GM18861 (cell line): ENCODE data around the gene BCL11B.

Experiments
- ATAC-seq: cut with Tn5 transposase; IDR thresholded peaks from one replicate; pipeline ENCODE4 v1.9.1; 2021; ENCODE audit not compliant: unreplicated experiment

BCL11B gene

GRCh38 chr14:99185436-99186068, 86.4 kb downstream of the BCL11B start:
- ATAC-seq: no peak

- ATAC-seq: no peak
Observed at GRCh38 chr14:99183716-99184115, 88.3 kb downstream of the BCL11B start.

GRCh38 chr14:99183311-99183710, 88.7 kb downstream of the BCL11B start:
- ATAC-seq: no peak

GRCh38 chr14:99182548-99183250, 89.3 kb downstream of the BCL11B start:
- ATAC-seq: no peak

GRCh38 chr14:99181804-99182520, 90.0 kb downstream of the BCL11B start:
- no peak for ATAC-seq

- ATAC-seq: no peak
Observed at GRCh38 chr14:99181241-99181640, 90.8 kb downstream of the BCL11B start.

GRCh38 chr14:99179946-99180345, 92.1 kb downstream of the BCL11B start:
- no peak for ATAC-seq

GRCh38 chr14:99179506-99179905, 92.5 kb downstream of the BCL11B start:
- ATAC-seq: no peak

GRCh38 chr14:99177886-99178835, 93.8 kb downstream of the BCL11B start:
- no peak for ATAC-seq

- ATAC-seq: no peak
Observed at GRCh38 chr14:99177046-99177655, 94.8 kb downstream of the BCL11B start.

GRCh38 chr14:99176156-99176945, 95.6 kb downstream of the BCL11B start:
- ATAC-seq: no peak

- no peak for ATAC-seq
Observed at GRCh38 chr14:99175331-99176155, 96.5 kb downstream of the BCL11B start.

GRCh38 chr14:99174770-99175319, 97.2 kb downstream of the BCL11B start:
- no peak for ATAC-seq

GRCh38 chr14:99174081-99174769, 97.8 kb downstream of the BCL11B start:
- ATAC-seq: no peak

GRCh38 chr14:99173506-99173905, 98.5 kb downstream of the BCL11B start:
- no peak for ATAC-seq

- ATAC-seq: no peak
Observed at GRCh38 chr14:99173086-99173485, 98.9 kb downstream of the BCL11B start.

GRCh38 chr14:99171396-99171795, 100.6 kb downstream of the BCL11B start:
- ATAC-seq: no peak

- ATAC-seq: no peak
Observed at GRCh38 chr14:99169776-99170356, 102.1 kb downstream of the BCL11B start.
